Dermis lymphatic vessel endothelial cell (primary cell): ENCODE measurements around the gene SIRPA. TPM values are rescaled to one million over a fixed set of nuclear protein-coding genes. Genes with fewer than 3 reads are reported as not detected.

Experiments
- total RNA-seq: library from RNA; depleted of rRNA; stranded (reverse); fragments of >200 nt; gene quantifications from 2 replicates; pipeline ENCODE4 v1.2.1, GENCODE V29; 2014

The SIRPA gene
- 29.4 and 54.7 TPM in 2 replicates for total RNA-seq

GRCh38 chr20:1894951-1895673 is at the start of gene SIRPA:
SIRPA (plus strand) TSS chr20:1895407; CDS start chr20:1895448, 41 bp downstream.

Other genes with a start within 250 kb of the SIRPA start
- not detected in 2 replicates for gene SIRPG, start 237.6 kb upstream of the SIRPA start, total RNA-seq
- gene PDYN, start 98.7 kb downstream of the SIRPA start, total RNA-seq, result not detected in 2 replicates
- 12.7 and 17.4 TPM in 2 replicates for gene STK35, start 206.4 kb downstream of the SIRPA start, total RNA-seq